IPS-18a (cell line): ENCODE results near the gene ZDHHC11B.
"Not testable (repeated sequence)": the region's sequence is repeated elsewhere in the genome, so short reads cannot be mapped to it uniquely, and the experiment has no call there.

Experiments used
- H3K27ac ChIP-seq: one replicate; pipeline ENCODE4 v1.5.1; 2013; ENCODE audit warnings: low read length
- H3K27me3 ChIP-seq: one replicate; pipeline ENCODE4 v1.6.1; 2013; ENCODE audit warnings: mild to moderate bottlenecking, low read length; ENCODE audit not compliant: control insufficient read depth, insufficient read depth
- H3K36me3 ChIP-seq: one replicate; pipeline ENCODE4 v1.6.1; 2013; ENCODE audit warnings: low read depth, low read length; ENCODE audit not compliant: control insufficient read depth
- H3K4me1 ChIP-seq: one replicate; pipeline ENCODE4 v1.6.1; 2013; ENCODE audit warnings: low read depth, low read length; ENCODE audit not compliant: control insufficient read depth
- H3K4me3 ChIP-seq: one replicate; pipeline ENCODE4 v1.5.1; 2013; ENCODE audit warnings: low read length
- H3K9ac ChIP-seq: one replicate; pipeline ENCODE4 v1.6.1; 2013; ENCODE audit warnings: mild to moderate bottlenecking, low read length, moderate library complexity
- H3K9me3 ChIP-seq: one replicate; pipeline ENCODE4 v1.6.1; 2013; ENCODE audit warnings: low read depth, low read length; ENCODE audit not compliant: control insufficient read depth

The ZDHHC11B gene

DNA sequence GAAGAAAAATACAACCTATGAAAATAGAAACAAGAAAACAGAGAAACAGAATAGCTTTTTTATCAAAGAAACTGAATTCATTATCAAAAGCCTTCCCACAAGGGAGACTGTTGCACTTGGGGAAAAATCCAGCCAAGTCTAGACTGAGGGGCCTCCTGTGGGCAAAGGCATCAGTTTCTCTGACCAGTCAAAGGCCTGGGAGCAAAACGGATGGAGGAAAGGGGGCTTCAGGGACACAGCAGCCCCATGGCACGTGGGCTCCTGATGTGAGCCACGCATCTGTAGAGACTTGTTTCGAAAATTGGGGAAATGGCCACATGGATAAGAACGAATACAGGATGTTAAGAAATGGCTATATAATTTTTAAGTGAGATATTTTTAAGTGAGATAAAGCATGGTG, 21.1 kb downstream of the ZDHHC11B start:
- Histone ChIP-seq H3K9me3 (no peaks in the 10 kb centered on the region), H3K27ac (no peak overlapping the region), H3K4me1 (no peaks in the 10 kb centered on the region), H3K36me3 (no peaks in the 10 kb centered on the region), H3K27me3 (no peaks in the 10 kb centered on the region), H3K9ac (no peak overlapping the region), H3K4me3 (no peak overlapping the region)

DNA sequence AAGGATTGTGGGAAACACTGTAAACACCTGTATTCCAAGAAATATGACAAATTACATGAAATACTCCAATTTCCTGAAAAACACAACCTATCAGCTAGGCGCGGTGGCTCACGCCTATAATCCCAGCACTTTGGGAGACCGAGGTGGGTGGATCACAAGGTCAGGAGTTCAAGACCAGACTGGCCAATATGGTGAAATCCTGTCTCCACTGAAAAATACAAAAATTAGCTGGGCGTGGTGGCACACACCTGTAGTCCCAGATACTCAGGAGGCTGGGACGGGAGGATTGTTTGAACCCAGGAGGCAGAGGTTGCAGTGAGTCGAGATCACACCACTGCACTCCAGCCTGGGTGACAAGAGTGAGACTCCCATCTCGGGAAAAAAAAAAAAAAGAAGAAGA, 21.5 kb downstream of the ZDHHC11B start:
- not testable (repeated sequence) for H3K9ac ChIP-seq, H3K4me3 ChIP-seq, H3K36me3 ChIP-seq, H3K27me3 ChIP-seq, H3K9me3 ChIP-seq, H3K27ac ChIP-seq, H3K4me1 ChIP-seq

DNA sequence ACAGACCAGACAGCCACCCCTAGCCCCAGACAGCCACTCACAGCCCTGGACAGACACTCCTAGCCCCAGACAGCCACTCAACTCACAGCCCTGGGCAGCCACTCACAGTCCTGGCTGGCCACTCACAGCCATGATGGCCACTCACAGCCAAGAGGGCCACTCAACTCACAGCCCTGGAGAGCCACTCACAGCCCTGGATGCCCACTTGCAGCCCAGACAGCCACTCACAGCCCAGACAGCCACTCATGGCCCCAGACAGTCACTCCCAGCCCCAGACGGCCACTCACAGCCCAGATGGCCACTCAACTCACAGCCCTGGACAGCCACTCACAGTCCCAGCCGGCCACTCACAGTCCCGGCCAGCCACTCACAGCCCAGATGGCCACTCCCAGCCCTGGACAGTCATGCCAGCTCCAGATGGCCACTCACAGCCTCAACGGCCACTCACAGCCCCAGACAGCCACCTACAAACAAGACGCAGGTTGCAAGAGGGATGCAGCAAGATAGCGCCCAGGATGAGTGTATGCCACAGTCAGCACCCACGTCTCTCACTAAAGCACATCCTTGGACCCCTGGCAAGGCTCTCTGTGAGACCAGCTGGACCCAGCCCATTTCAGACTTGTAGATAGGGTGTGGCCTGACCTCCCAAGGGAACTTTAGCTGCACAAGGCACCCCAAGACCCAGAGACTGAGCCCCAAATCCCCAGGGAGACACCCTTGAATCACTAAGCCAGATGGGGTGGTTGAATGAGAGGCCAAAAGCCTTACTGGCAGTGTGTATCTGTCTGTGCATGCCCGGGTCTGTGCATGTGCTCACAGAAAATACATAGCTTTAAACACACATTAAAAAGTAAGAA, 22.4 kb downstream of the ZDHHC11B start:
- Histone ChIP-seq H3K27ac (no peak overlapping the region), H3K27me3 (no peaks in the 10 kb centered on the region), H3K36me3 (no peaks in the 10 kb centered on the region), H3K4me3 (no peak overlapping the region), H3K9me3 (no peaks in the 10 kb centered on the region), H3K4me1 (no peaks in the 10 kb centered on the region), H3K9ac (no peak overlapping the region)

GRCh38 chr5:761059-761771, 23.3 kb downstream of the ZDHHC11B start:
- Histone ChIP-seq H3K27me3 (no peaks in the 10 kb centered on the region), H3K4me3 (no peak overlapping the region), H3K27ac (no peak overlapping the region), H3K9me3 (no peaks in the 10 kb centered on the region), H3K9ac (no peak overlapping the region), H3K4me1 (no peaks in the 10 kb centered on the region), H3K36me3 (no peaks in the 10 kb centered on the region)

- no peak overlapping the region for H3K9ac ChIP-seq
- no peak overlapping the region for H3K27ac ChIP-seq
- no peaks in the 10 kb centered on the region for H3K9me3 ChIP-seq
- no peaks in the 10 kb centered on the region for H3K27me3 ChIP-seq
- no peaks in the 10 kb centered on the region for H3K36me3 ChIP-seq
- H3K4me1 ChIP-seq = no peaks in the 10 kb centered on the region
- no peak overlapping the region for H3K4me3 ChIP-seq
Measured at GRCh38 chr5:760363-761058, 24.0 kb downstream of the ZDHHC11B start.

- no peaks in the 10 kb centered on the region for H3K9me3 ChIP-seq
- no peak overlapping the region for H3K27ac ChIP-seq
- H3K36me3 ChIP-seq = no peaks in the 10 kb centered on the region
- no peak overlapping the region for H3K4me3 ChIP-seq
- no peak overlapping the region for H3K9ac ChIP-seq
- H3K4me1 ChIP-seq = no peaks in the 10 kb centered on the region
- H3K27me3 ChIP-seq = no peaks in the 10 kb centered on the region
Measured at GRCh38 chr5:759781-760362, 24.7 kb downstream of the ZDHHC11B start.

DNA sequence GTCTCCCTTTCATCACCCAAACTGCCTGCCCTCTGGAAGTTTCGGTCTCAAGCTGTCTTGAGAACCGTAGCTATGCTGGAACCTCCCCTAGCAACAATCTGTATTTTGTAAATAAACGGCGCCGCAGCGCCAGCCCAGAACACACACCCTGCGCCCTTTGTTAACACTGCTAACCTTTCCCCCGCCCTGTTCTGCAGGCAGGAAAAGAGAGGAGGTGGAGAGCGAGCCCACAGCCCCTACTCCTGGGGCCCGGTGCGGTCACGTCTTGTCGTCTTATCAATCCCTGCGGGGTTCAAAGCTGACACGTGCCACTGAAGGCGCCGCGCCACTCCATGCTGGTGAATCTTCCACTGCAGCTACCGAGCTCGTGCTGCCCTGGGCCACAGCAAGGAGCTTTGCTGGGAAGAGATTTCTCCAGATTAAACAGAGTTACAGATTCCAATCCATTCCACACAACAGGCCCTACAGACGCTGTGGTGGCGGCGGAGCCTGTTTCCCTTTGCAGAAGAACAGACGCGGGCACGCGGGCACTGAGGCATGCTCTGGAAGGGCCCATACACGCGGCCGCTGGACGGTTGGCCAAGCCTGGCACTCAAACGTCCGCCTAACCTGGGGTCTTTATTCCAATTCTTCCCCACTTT, 25.3 kb downstream of the ZDHHC11B start:
- Histone ChIP-seq H3K9ac (no peak overlapping the region), H3K27ac (no peak overlapping the region)

GRCh38 chr5:758698-759053, 25.9 kb downstream of the ZDHHC11B start:
- Histone ChIP-seq H3K36me3 (no peaks in the 10 kb centered on the region), H3K4me3 (no peak overlapping the region), H3K9me3 (no peaks in the 10 kb centered on the region), H3K27me3 (no peaks in the 10 kb centered on the region), H3K4me1 (no peaks in the 10 kb centered on the region), H3K27ac (no peak overlapping the region), H3K9ac (no peak overlapping the region)

More for the DNA sequence above, 25.3 kb downstream of the ZDHHC11B start:
- H3K27me3 ChIP-seq = no peaks in the 10 kb centered on the region
- H3K36me3 ChIP-seq = no peaks in the 10 kb centered on the region
- H3K9me3 ChIP-seq = no peaks in the 10 kb centered on the region
- no peak overlapping the region for H3K4me3 ChIP-seq
- no peaks in the 10 kb centered on the region for H3K4me1 ChIP-seq

DNA sequence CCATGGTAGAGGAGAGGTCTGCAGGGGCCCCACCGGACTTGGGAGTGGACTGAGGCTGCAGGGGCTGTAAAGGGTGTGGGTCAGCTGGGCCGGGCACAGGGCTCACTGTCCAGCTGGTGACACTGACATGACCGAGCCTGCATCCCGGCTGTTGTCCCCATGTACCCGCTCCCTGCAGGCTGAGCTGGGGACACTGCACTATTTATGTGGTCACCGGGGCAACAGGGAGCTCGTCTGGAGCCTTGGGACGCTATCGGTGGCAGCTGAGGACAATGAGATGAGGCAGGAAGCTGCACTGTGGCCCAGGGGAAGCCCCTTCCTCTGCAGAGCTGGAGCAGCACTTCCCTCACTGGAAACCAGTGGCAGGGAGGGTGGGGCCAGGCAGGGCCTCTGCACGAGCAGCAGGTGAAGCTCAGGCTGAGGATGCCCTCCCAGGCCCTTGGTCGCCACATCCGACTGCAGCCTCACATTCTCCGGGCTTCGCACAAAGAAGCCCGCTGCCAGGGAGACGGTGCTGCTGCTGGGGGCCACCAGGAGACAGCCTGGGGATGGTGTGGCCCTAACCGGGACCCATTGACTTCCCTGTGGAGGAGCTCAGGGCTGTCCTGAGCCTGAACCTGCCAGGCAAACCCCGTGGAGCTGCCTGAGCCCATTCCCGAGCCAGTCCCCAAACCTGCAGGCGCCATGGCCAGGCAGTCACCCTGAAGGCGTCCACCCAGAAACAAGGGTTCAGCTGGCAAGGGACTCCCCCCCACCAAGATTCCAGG, 26.4 kb downstream of the ZDHHC11B start:
- Histone ChIP-seq H3K36me3 (no peaks in the 10 kb centered on the region), H3K27ac (no peak overlapping the region)

GRCh38 chr5:757346-757930, 27.1 kb downstream of the ZDHHC11B start:
- Histone ChIP-seq H3K36me3 (no peaks in the 10 kb centered on the region), H3K4me1 (no peaks in the 10 kb centered on the region), H3K9ac (no peak overlapping the region), H3K9me3 (no peaks in the 10 kb centered on the region), H3K27me3 (no peaks in the 10 kb centered on the region), H3K27ac (no peak overlapping the region), H3K4me3 (no peak overlapping the region)

More for the DNA sequence above, 26.4 kb downstream of the ZDHHC11B start:
- H3K4me3 ChIP-seq = no peak overlapping the region
- H3K27me3 ChIP-seq = no peaks in the 10 kb centered on the region
- no peaks in the 10 kb centered on the region for H3K9me3 ChIP-seq
- H3K4me1 ChIP-seq = no peaks in the 10 kb centered on the region
- H3K9ac ChIP-seq = no peak overlapping the region
